HL-60/S4 (cell line): ENCODE measurements around the gene SIGLEC10.
"Not testable (repeated sequence)": the region's sequence is repeated elsewhere in the genome, so short reads cannot be mapped to it uniquely, and the experiment has no call there.

Source experiments
- in situ Hi-C: fragments of 300-500 bp; cut with MboI; formaldehyde crosslinking; loops from 2 replicates; pipeline ENCODE4 v1.14.3; 2022; ENCODE audit warnings: low sequenced_read_pairs

SIGLEC10 gene

GRCh38 chr19:51440846-51441409 lies 23.5 kb upstream of the SIGLEC10 start:
- in situ Hi-C loops = no loop called here

GRCh38 chr19:51440052-51440451 lies 22.6 kb upstream of the SIGLEC10 start:
- in situ Hi-C loops = no loop called here

- in situ Hi-C loops = no loop called here
Measured at GRCh38 chr19:51439021-51439465, 21.6 kb upstream of the SIGLEC10 start.

GRCh38 chr19:51434456-51434855 lies 17.0 kb upstream of the SIGLEC10 start:
- in situ Hi-C loops = no loop called here

- in situ Hi-C loops = no loop called here
Measured at GRCh38 chr19:51433043-51433442, 15.6 kb upstream of the SIGLEC10 start.

GRCh38 chr19:51431124-51431523 lies 13.7 kb upstream of the SIGLEC10 start:
- in situ Hi-C loops = no loop called here

GRCh38 chr19:51430221-51430620 lies 12.8 kb upstream of the SIGLEC10 start:
- in situ Hi-C loops = no loop called here

GRCh38 chr19:51427201-51427600 lies 9.8 kb upstream of the SIGLEC10 start:
- in situ Hi-C loops = loop anchor here (10.0 kb wide), 1 partner anchor 228 kb away; no protein-coding TSS in a partner anchor

GRCh38 chr19:51422053-51422448 lies 4.6 kb upstream of the SIGLEC10 start:
- in situ Hi-C loops = loop anchor here (10.0 kb wide), 1 partner anchor 233 kb away; no protein-coding TSS in a partner anchor

- in situ Hi-C loops = loop anchor here (10.0 kb wide), 1 partner anchor 233 kb away; no protein-coding TSS in a partner anchor
Measured at GRCh38 chr19:51421229-51422052, 4.0 kb upstream of the SIGLEC10 start.

GRCh38 chr19:51420511-51420910 lies 3.1 kb upstream of the SIGLEC10 start:
- in situ Hi-C loops = loop anchor here (10.0 kb wide), 1 partner anchor 234 kb away; no protein-coding TSS in a partner anchor

GRCh38 chr19:51418707-51419106 lies 1.3 kb upstream of the SIGLEC10 start:
- in situ Hi-C loops = no loop called here

GRCh38 chr19:51417810-51418157 lies 342 bp upstream of the SIGLEC10 start:
- in situ Hi-C loops = no loop called here

GRCh38 chr19:51416422-51416821 lies 1.0 kb downstream of the SIGLEC10 start:
- in situ Hi-C loops = not testable (repeated sequence)

- in situ Hi-C loops = no loop called here
Measured at GRCh38 chr19:51415187-51415586, 2.3 kb downstream of the SIGLEC10 start.

GRCh38 chr19:51410950-51411748 lies 6.3 kb downstream of the SIGLEC10 start:
- in situ Hi-C loops = no loop called here

- in situ Hi-C loops = no loop called here
Measured at GRCh38 chr19:51407511-51408131, 9.8 kb downstream of the SIGLEC10 start.

GRCh38 chr19:51402117-51402516 lies 15.3 kb downstream of the SIGLEC10 start:
- in situ Hi-C loops = no loop called here

- in situ Hi-C loops = not testable (repeated sequence)
Measured at GRCh38 chr19:51399936-51400335, 17.5 kb downstream of the SIGLEC10 start.

GRCh38 chr19:51399231-51399630 lies 18.2 kb downstream of the SIGLEC10 start:
- in situ Hi-C loops = no loop called here
